ENCODE measurements around the gene NEB. TPM values are rescaled to one million over a fixed set of nuclear protein-coding genes. Genes with fewer than 3 reads are reported as not detected.

Gene NEB
- total and polyA plus RNA-seq, 3 donors from 2014 or later = 5.5 to 18.6 (median 5.7) TPM

GRCh38 chr2:151616760-151617339 is 117.4 kb downstream of the NEB start:
- intact Hi-C loops (cut with DNase I; ENCODE audit: low total_unique reads) = no loop called here
- H3K36me3 ChIP-seq (ENCODE audit: low read depth, missing control alignments) = no peaks in the 10 kb centered on the region
- H3K4me3 ChIP-seq = no peak overlapping the region
- no peaks in the 10 kb centered on the region for H3K4me1 ChIP-seq
- H3K27me3 ChIP-seq = no peaks in the 10 kb centered on the region
- 90 to 92% methylated on average over 2 of the region's 2 CpGs for WGBS, 2 donors
- DNase-seq = no peak
- no peaks in the 10 kb centered on the region for H3K9me3 ChIP-seq
- no peak for TF ChIP-seq CTCF (IDR thresholded peaks at IDR 0.05)
- TF ChIP-seq POLR2A (IDR thresholded peaks at IDR 0.05) = no peak
- no peak overlapping the region for H3K27ac ChIP-seq

- Histone ChIP-seq H3K36me3 (ENCODE audit: low read depth, missing control alignments) (no peaks in the 10 kb centered on the region), H3K9me3 (no peaks in the 10 kb centered on the region), H3K27me3 (no peaks in the 10 kb centered on the region), H3K4me3 (no peak overlapping the region), H3K27ac (no peak overlapping the region), H3K4me1 (no peaks in the 10 kb centered on the region)
- WGBS, 2 donors = 92 to 95% methylated on average over 3 of the region's 3 CpGs
- intact Hi-C loops (cut with DNase I; ENCODE audit: low total_unique reads) = no loop called here
- TF ChIP-seq CTCF (IDR thresholded peaks at IDR 0.05) (no peak), POLR2A (IDR thresholded peaks at IDR 0.05) (no peak)
- no peak for DNase-seq
Observed at GRCh38 chr2:151614606-151615306, 119.5 kb downstream of the NEB start.

GRCh38 chr2:151614159-151614558 is 120.1 kb downstream of the NEB start:
- H3K4me3 ChIP-seq = no peak overlapping the region
- WGBS, 2 donors = 83 to 95% methylated on average over 5 of the region's 5 CpGs
- H3K27me3 ChIP-seq = no peaks in the 10 kb centered on the region
- no peak for DNase-seq
- H3K4me1 ChIP-seq = no peaks in the 10 kb centered on the region
- no peak for TF ChIP-seq POLR2A (IDR thresholded peaks at IDR 0.05)
- TF ChIP-seq CTCF (IDR thresholded peaks at IDR 0.05) = no peak
- intact Hi-C loops (cut with DNase I; ENCODE audit: low total_unique reads) = no loop called here
- no peaks in the 10 kb centered on the region for H3K36me3 ChIP-seq (ENCODE audit: low read depth, missing control alignments)
- H3K9me3 ChIP-seq = no peaks in the 10 kb centered on the region
- no peak overlapping the region for H3K27ac ChIP-seq

- H3K4me1 ChIP-seq = no peaks in the 10 kb centered on the region
- TF ChIP-seq POLR2A (IDR thresholded peaks at IDR 0.05) (no peak), CTCF (IDR thresholded peaks at IDR 0.05) (no peak)
- H3K9me3 ChIP-seq = no peaks in the 10 kb centered on the region
- no peak overlapping the region for H3K4me3 ChIP-seq
- intact Hi-C loops (cut with DNase I; ENCODE audit: low total_unique reads) = no loop called here
- DNase-seq = no peak
- no peaks in the 10 kb centered on the region for H3K27me3 ChIP-seq
- WGBS, 2 donors = 50 to 66% methylated on average over 1 of the region's 1 CpG
- H3K36me3 ChIP-seq (ENCODE audit: low read depth, missing control alignments) = no peaks in the 10 kb centered on the region
- no peak overlapping the region for H3K27ac ChIP-seq
Observed at GRCh38 chr2:151611351-151611750, 122.9 kb downstream of the NEB start.

GRCh38 chr2:151610310-151610709 is 124.0 kb downstream of the NEB start:
- Histone ChIP-seq H3K4me1 (no peaks in the 10 kb centered on the region), H3K36me3 (ENCODE audit: low read depth, missing control alignments) (no peaks in the 10 kb centered on the region), H3K27me3 (no peaks in the 10 kb centered on the region), H3K9me3 (no peaks in the 10 kb centered on the region), H3K4me3 (no peak overlapping the region), H3K27ac (no peak overlapping the region)
- TF ChIP-seq CTCF (IDR thresholded peaks at IDR 0.05) = no peak
- no peak for TF ChIP-seq POLR2A (IDR thresholded peaks at IDR 0.05)
- intact Hi-C loops (cut with DNase I; ENCODE audit: low total_unique reads) = no loop called here
- no peak for DNase-seq
- 86 to 89% methylated on average over 4 of the region's 4 CpGs for WGBS, 2 donors
